Measurements from ENCODE around the gene ITPR1.
"Not testable (repeated sequence)": the region's sequence is repeated elsewhere in the genome, so short reads cannot be mapped to it uniquely, and the experiment has no call there.

The ITPR1 gene

GRCh38 chr3:4493014-4493940 is at the start of gene ITPR1:
Gene ITPR1 (plus strand): TSS chr3:4493348. CDS start chr3:4516492, 23,144 bp downstream.
- DNase-seq: peak; percentile 91

GRCh38 chr3:4447295-4447999 is 45.7 kb upstream of the ITPR1 start:
- DNase-seq: no peak

- DNase-seq: no peak
These were observed 45.0 kb upstream of the ITPR1 start for GRCh38 chr3:4448187-4448586.

GRCh38 chr3:4449043-4449805 is 43.9 kb upstream of the ITPR1 start:
- DNase-seq: no peak

- DNase-seq: no peak
These were observed 39.0 kb upstream of the ITPR1 start for GRCh38 chr3:4454142-4454541.

- not testable (repeated sequence) for DNase-seq
These were observed 36.4 kb upstream of the ITPR1 start for GRCh38 chr3:4456780-4457179.

GRCh38 chr3:4458961-4459360 is 34.2 kb upstream of the ITPR1 start:
- DNase-seq: no peak

GRCh38 chr3:4460334-4460733 is 32.8 kb upstream of the ITPR1 start:
- DNase-seq: peak; percentile 6

- no peak for DNase-seq
These were observed 31.6 kb upstream of the ITPR1 start for GRCh38 chr3:4461468-4462090.

- DNase-seq: no peak
These were observed 30.6 kb upstream of the ITPR1 start for GRCh38 chr3:4462369-4463040.

- no peak for DNase-seq
These were observed 28.6 kb upstream of the ITPR1 start for GRCh38 chr3:4464576-4464975.

GRCh38 chr3:4466741-4467521 is 26.2 kb upstream of the ITPR1 start, which contains the start of gene SUMF1:
Gene SUMF1 (minus strand): TSS chr3:4467269. CDS start chr3:4467245, 24 bp downstream.
- peak; percentile 28 for DNase-seq

- no peak for DNase-seq
These were observed 25.7 kb upstream of the ITPR1 start for GRCh38 chr3:4467522-4467867.

- DNase-seq: no peak
These were observed 21.2 kb upstream of the ITPR1 start for GRCh38 chr3:4471907-4472306.

- DNase-seq: no peak
These were observed 20.8 kb upstream of the ITPR1 start for GRCh38 chr3:4472312-4472711.

- DNase-seq: no peak
These were observed 20.4 kb upstream of the ITPR1 start for GRCh38 chr3:4472766-4473165.

- DNase-seq: no peak
These were observed 18.3 kb upstream of the ITPR1 start for GRCh38 chr3:4474683-4475490.

GRCh38 chr3:4475804-4476203 is 17.3 kb upstream of the ITPR1 start:
- no peak for DNase-seq

GRCh38 chr3:4476496-4476895 is 16.7 kb upstream of the ITPR1 start:
- DNase-seq: no peak

- DNase-seq: no peak
These were observed 14.9 kb upstream of the ITPR1 start for GRCh38 chr3:4478261-4478660.

GRCh38 chr3:4491855-4492207 is 1.3 kb upstream of the ITPR1 start:
- no peak for DNase-seq

Measured in NCI-H510A treated with DMSO at 0.1 percent for 48 hours (cell line).